GM19438 (cell line): ENCODE measurements around the gene GREM1.

Experiments used
- ATAC-seq: cut with Tn5 transposase; IDR thresholded peaks from one replicate; pipeline ENCODE4 v1.9.1; 2021; ENCODE audit warnings: low read depth; ENCODE audit not compliant: unreplicated experiment

Gene GREM1

DNA sequence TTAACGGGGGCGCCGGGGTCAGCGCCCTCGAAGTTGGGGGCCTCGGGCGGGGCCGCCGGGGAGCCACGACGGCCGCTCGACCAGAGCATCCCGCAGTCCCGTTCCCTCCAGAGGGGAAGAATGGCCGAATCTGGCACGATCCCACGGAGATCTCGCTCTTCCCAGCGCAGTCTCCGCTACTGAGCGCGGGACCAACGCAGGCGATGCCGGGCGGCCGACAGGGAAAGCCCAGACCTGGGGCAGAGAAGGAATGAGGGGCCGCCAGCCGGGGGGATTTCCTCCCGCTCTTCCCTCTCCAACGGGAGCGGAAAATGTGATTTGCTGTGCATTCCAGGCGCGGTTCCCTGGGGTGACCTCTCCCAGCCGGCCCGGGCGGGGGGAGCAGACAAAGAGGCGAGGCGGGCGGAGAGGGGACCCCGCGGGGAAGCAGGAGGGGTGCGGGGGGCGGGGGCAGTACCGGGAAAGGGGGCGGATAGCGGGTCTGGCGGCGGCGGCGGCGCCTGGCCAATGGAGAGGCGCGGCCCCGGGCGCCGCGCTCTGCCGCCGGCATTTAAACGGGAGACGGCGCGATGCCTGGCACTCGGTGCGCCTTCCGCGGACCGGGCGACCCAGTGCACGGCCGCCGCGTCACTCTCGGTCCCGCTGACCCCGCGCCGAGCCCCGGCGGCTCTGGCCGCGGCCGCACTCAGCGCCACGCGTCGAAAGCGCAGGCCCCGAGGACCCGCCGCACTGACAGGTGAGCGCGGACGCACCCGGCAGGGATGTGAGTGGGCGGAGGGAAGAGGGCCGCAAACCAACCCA is at the start of gene GREM1:
TSS of gene GREM1 (plus strand) at position 579 of the 801 bp plus-strand sequence. CDS start 12,687 bp downstream, outside the sequence.
- no peak for ATAC-seq

DNA sequence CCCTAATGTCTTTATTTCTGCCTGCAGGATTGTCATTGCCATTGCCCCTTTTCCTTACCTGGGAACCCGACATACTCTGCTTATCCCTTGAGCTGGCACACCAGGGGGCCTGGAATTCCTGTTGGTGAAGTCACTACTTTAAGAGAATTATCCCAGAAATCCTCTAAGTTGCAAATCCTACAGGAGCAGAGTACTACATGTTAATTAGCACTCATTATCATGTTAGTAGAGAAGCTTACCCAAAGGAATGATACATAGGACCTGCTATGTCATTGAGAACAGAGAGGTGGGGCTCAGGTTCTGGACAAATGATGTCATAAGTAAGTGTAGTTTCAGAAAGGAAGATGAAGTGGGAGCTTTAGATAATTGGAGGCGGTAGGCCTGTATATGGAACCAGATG is 48.9 kb upstream of the GREM1 start:
- ATAC-seq: no peak

DNA sequence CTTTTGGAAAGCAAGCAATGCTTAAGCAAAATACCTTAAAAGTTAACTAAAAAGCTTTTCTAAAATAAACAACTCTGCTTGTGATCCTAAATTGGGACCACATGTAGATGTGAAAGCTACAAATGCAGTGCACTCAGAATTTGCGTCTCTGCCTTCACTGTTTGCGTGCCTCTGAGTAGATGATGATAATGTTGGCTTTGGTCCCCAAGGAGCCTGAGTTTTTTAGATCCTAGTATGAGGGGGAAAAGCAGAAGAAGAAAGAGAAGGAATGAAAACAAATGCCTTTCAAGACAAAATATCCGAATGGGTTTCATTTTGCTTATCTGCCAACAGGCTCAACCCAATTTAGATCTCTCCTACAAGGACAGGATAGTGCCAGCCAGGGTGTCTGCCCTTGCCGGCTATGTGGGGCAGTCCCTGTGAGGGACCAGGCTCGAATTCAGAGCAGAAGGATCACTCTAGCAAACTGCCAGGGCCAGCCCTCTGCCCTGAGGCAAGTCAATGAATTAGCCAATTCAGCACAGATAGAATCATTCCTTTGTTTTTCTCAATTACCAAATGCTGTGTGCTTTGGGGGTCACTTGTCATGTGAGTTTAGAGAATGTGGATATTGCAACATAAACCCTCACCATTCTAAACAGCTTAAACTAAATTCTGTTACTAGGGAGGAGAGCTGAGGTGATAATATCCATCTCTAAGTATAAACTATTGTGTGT is 47.8 kb upstream of the GREM1 start:
- no peak for ATAC-seq

DNA sequence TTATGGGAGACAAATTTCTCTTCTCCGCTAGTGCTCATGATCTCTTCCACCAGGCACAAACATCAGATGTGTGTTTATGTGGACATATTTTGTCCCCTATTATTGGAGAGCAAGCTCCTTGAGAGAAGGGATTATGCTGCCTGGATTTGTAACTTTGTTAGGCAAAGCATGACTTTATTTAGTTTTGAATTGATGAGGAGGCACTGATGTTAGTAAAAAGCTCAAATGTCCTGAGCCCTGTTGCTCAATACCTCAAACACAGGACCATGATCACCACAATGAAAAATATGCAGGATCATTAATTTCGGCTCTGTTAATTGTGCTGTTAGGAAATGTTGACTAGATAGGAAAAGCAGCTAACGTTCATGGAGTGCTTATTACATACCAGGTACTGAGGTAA is 47.2 kb upstream of the GREM1 start:
- no peak for ATAC-seq

DNA sequence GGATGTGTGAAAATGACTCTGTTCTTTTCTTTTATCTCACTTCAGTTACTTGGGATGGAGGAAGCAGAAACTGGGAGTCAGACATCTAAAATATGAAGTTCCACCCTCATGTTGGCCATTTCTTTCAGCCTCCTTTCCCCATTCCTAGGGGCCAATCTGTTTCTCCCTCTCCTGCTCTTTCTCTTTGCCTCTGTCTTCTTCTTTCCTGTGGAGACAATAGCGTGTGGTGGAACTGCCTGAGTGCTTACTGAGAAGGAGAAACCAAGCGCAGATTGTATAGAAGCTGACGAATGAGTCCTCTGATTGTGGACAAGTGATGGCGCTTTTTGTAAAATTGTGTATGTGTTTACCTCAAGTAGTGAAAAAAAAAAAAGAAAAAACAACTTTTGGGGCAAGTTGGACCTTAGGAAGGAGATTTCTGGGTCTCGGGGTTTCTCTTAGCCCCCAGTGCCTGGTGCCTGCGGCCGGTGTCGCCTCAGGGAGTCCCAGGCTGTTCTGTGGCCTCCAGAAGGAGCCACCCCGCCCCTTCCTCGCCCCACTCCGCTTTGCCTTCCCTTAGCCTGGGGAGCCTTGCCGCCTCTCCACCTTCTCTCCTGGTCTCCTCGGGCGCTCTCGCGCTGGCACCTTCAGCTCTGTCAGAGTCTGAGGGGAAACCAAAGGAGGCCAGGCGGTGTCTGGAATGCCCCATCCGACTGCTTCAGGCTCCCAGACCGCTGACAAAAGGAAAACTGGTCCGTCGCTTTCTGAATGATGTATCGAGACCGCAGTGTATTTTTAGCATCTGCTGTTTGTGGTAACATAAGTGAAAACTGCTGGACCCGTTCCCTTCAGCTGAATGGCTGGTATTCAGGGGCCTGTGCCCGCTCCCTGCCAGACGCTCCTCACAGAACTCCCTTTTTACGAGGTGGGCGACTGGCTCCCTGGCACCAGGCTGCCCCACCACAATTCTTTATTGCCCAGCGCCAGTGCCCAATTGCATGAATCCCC is 46.2 kb upstream of the GREM1 start:
- no peak for ATAC-seq

DNA sequence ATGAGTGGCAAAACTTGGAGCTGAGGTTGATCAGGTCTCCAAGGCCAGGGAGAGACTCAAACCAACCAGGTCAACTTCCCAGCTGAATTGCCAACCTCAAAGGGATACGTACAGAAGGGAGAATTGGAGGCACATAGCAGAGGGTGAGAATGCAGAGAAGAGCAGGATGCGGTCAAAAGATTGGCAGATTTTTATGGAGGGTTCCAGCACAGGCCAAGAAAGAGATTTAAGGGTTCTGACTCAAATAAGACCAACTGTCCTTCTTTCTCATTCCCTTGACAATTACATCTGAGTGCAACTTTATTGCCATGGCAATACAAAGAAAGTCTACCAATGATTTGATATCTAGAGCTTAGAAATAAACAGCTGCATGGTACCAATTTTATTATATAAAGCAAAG is 43.1 kb upstream of the GREM1 start:
- ATAC-seq: no peak

DNA sequence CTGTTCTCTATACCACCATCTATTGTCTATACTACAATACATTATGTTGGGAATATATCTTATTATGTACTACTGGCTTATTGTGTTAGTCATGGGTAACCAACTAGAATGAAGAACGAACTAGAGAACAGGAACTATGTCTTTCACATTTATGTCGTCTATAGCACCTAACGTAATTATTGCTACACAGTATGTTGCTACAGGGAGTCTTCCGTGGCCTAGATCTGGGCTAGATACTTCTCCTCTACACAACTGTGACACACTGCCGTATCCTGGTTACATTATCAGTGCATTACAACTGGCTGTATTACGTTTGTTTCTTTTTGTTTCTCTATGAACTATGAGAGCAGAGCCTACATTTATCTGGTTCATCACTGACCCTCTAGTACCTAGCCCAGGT is 42.3 kb upstream of the GREM1 start:
- no peak for ATAC-seq

DNA sequence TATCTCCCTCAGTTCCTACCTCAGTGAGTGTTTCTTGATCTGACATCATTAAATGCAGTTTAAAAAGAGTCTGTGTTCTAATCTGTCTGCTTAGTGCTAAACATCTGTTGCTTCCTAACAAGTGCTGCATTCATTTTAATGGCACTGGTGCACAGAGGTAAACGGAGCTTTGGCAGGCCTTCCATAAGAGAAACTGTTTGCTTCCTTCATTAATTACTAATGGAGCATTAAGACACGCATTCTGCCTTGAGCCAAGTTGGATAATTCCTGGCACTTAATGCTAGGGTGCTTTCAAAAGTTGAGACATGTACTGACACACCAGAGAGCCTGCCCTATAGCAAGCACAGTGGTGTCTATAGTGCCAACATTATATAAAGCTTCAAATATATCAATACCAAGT is 41.6 kb upstream of the GREM1 start:
- no peak for ATAC-seq

DNA sequence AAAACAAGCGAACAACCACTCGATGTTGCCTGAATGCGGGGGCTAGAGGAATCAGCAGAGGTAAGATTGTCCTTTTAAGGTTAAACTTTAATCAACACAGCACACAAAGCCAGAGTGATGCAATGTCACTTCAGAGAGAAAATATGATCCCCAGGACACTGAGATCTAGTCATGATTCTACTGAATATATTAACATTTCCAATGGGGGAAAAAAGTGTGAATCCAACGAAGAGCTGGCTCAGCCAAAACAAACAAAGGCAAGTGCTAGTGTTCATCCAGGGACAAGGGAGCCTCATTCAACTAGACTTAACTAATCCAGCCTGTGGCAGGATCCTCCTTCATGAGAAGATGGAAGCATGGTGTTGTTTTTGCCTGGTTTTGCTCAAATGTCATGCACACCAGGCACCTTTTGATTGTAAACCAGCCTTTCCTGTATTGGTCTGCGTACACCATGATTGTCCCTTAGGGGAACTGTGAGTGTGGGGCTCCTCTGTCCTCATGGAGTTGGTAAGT is 40.5 kb upstream of the GREM1 start:
- ATAC-seq: no peak

DNA sequence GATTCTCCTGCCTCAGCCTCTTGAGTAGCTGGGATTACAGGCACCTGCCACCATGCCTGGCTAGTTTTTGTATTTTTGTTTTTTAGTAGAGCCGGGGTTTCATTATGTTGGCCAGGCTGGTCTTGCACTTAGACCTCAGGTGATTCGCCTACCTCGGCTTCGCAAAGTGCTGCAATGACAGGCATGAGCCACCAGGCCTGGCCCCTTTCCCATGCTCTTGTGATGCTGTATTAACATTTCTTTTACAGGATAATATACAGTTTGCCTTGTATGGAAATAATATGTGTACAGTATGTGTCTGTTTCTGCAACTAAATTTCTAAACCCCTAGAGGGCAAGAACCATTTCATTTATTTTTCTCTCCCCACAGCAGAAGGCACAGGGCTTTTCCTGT is 38.5 kb upstream of the GREM1 start:
- ATAC-seq: no peak

DNA sequence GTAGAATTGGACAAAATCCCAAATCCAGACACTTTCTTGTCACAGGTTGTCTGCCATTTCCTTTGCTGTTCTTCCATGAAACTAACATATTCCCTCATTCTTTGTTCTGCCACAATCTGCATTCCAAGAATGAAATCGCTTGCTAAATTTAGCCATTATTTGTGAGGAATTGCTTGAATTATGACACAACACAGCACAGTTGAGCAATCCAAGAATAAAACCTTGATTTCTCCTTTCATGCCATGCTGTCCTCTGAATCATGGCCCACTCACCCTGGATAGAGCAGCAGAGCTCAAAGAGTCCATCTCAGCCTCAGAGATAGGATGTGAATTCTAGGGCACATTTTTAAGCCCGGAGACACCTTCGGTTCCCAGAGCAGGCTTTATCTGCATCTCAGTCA is 35.2 kb upstream of the GREM1 start:
- no peak for ATAC-seq

DNA sequence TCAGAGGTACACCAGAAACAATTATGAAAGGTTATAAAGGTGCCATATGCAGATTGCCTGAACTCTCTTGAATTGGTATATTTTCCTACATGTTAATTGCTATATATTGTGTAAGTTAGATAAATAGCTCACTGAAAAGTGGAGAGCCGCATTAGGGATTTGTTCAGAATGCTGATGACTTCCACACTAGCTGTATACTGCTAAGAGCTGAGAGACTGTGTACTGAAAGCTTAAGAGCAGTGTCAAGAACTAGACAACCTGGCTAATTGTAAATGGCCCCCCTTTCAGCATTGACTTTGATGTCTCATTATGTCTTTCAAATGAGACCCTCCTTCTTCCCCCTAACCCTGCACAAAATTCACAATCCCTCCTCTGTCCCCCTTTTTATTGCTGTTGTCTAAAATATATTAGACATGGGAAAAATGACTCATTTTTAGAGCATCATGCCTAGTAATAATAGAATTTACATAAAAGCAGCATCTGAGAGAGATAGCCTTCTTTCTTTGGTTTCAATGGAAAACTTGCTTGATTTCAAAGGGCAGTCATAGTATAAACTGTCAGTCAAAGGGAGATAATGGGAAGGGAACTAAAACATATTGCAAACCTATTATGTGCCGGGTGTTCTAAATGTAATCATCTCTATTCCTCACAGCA is 34.7 kb upstream of the GREM1 start:
- no peak for ATAC-seq

DNA sequence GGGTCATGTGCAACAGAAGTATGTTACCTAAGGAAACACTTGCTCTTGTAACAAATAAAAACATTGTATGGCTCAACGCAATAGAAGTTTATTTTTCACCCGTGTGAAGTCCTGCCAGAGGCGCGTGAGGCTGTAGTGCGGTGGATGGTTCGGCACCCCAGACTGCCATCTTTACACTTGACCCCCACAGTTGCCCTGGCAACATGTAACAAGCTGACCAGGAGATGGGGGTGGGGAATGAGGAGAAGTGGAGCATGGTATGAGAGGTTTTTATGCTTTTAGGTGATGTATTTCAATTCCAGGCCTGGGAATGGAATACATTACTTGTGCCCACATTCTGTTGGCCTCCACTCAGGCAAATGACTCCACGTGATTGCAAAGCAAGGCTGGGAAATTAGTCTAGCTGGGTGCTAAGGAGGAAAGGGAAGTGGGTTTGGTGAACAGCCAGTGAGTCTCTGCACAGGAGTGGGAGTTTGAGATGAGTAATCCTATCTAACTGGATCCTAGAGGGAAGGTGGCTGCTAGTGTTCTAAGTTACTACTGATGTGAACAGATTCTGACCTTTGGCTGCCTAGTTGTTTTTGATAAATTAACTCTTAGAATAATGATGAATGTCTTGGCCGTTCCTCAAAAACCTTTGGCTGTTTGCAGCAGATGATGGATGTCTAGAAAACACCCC is 33.8 kb upstream of the GREM1 start:
- ATAC-seq: no peak

DNA sequence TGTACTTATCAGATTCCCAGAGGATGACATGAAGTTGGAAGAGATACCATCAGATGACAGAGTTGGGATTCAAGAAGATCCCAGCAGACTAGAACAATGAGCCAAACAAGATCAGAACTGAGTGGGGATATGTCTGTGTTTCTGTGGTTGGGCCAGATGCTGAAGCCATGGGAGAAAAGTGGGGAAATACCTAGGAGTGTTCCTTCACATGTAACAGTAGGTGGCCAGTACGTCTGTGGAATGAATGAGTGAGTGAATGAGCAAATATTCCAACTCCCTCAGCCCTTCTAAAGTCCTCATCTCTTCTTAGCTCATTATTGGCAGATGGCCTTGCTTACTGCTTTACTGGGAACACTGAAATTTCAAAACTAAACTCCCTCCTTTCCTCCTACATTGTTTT is 32.2 kb upstream of the GREM1 start:
- ATAC-seq: no peak

DNA sequence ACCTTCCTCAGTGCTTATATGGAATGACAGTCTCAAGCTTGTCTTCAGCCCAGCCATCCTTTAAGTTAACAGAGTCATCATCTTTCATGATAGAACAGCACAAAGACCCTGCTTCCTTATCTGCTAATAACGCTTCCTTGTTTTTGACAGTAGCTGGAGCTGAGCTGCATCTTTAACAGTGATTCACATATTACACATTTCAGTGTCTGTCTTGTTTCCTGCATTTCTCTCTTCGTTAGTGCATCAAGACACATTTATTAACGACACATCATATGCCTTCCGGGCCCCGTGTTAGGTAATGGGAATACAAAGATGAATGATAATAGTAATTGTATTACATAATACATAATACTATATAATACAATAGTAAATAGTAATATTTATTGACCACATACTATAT is 30.2 kb upstream of the GREM1 start:
- ATAC-seq: no peak

DNA sequence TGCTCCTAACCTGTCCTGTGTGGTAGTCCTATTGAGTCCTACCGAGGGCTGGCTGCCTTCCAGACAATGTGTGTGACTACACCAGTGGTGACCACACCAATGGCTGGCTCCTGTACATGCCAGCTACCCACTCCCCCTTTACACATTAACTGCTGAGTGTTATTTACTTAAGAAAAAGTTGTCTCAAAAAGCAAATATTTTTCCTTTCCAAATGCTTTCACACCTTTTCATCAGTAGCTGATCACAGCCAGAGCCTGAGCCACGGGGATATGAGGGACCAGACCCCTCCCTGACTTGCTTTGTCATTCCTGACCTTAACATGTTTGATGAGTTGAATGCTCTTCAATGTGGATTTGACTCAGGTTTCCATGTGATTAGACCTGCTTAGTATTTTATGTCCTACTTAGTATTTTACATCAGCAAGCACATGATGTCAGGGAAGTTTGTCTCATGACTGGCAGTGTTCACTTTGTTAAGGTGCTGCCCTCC is 29.6 kb upstream of the GREM1 start:
- no peak for ATAC-seq

DNA sequence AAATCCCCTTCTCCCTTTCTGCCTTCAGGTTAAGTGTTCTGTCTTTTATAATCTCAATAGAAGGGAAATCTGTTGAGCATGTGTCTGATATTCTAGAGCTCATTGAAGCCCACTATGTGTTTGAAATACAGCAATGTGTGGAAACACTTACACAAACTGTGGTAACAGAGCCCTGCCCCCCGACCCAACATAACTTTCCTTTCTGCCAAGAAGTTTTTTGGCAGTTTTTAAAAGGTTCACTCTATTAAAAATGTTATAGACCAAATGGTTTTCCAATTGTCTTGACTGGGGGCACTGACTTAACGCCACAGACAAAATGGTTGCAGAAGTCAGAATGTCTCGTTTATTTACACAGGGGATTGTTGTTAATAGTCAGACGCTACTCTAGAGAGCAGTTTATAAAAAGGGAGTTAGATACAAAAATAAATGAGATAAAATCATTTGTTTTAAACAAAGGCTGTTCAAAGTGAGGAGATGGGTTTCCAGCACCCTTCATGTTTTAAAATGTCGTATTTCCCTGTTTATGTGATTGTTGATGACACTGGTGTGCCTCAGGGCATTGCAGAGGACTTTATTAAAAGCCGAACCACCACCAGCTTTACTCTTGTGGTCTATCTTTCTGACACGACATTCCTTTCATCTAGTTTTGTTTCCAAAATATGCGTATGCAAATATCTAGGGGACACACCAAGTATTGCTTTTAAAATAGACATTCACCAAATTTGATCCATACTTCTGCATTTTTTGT is 26.7 kb upstream of the GREM1 start:
- no peak for ATAC-seq

DNA sequence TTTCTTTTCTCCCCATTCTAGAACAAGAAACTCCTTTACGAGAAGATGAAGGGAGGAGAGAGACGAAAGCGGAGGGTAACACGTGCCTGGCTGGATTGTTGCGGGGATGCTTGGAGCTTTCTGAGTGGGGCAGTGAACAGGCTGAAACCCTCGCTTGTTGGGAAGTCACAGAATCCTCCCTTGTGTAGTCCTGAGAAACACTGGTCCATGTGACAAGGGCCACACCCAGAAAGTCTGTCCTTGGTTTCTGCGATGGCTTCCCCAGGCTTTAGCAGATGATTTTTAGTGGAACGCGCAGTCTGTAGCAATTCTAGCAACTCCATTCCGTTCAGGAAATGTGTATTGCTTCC is 26.1 kb upstream of the GREM1 start:
- no peak for ATAC-seq

DNA sequence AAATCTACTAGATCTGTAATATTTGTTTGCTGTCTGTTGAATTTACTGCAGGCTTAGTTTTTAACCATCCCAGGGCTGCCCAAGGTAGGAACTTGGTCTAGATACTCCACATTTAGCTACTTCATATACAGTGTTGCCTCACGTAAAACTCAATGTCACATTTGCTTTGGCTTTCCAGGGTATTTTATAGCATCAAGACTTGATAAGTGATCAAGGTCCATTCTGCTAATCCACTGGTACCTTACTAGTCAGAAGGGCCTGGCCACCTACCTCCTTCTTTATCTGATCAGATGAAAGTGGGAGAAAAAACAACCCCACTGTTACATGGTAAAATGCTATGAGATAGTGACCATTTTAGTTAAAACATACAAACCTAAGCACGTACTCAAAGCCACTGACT is 25.5 kb upstream of the GREM1 start:
- no peak for ATAC-seq
